GM10266 (cell line): ENCODE results near the gene ATP6V0C.
A peak's percentile ranks its signal among the peaks of the same experiment; 100 is the strongest.
"Not testable (repeated sequence)": the region's sequence is repeated elsewhere in the genome, so short reads cannot be mapped to it uniquely, and the experiment has no call there.

Experiments used
- DNase-seq: peaks from one replicate; pipeline ENCODE4 v3.0.0; 2012; ENCODE audit errors: extremely low spot score
- TF ChIP-seq, protein P1 (sequence below): IDR thresholded peaks from 2 replicates; pipeline ENCODE4 v1.5.1; 2012; ENCODE audit warnings: mild to moderate bottlenecking, low read depth; ENCODE audit not compliant: control insufficient read depth, insufficient read depth; ENCODE audit errors: missing control alignments

ATP6V0C gene

DNA sequence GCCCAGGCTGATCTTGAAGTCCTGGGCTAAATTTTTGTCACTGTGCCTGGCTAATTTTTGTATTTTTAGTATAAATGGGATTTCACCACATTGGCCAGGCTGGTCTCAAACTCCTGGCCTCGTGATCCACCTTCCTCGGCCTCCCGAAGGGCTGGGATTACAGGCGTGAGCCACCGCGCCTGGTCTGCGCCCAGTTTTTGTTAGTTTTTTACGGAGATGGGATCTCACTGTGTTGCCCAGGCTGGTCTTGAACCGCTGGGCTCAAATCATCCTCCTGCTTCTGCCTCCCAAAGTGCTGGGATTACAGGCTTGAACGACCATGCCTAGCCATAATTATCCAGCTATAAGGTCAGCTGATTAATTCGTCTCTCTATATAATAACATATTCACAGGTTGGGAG lies 20.2 kb downstream of the ATP6V0C start:
- DNase-seq: no peak
- TF ChIP-seq, protein P1, sequence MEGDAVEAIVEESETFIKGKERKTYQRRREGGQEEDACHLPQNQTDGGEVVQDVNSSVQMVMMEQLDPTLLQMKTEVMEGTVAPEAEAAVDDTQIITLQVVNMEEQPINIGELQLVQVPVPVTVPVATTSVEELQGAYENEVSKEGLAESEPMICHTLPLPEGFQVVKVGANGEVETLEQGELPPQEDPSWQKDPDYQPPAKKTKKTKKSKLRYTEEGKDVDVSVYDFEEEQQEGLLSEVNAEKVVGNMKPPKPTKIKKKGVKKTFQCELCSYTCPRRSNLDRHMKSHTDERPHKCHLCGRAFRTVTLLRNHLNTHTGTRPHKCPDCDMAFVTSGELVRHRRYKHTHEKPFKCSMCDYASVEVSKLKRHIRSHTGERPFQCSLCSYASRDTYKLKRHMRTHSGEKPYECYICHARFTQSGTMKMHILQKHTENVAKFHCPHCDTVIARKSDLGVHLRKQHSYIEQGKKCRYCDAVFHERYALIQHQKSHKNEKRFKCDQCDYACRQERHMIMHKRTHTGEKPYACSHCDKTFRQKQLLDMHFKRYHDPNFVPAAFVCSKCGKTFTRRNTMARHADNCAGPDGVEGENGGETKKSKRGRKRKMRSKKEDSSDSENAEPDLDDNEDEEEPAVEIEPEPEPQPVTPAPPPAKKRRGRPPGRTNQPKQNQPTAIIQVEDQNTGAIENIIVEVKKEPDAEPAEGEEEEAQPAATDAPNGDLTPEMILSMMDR: no peak

DNA sequence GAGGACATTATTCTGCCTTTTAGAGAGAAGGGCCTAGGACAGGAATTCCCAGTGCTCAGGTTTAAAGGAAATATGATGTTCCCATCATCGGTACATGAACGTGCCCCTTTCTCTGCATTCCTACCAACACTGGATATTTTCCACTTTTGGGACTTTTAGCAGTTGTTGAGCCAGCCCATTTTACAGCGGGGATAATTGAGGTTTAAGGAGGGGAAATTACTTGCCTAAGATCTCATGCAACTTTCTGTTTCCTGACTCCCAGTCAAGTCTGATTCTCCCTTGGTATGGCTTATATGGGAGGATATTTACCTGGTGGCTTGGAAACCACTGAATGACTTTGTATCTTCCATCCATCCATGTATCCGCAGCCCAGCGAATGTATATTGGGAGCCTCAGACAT lies 20.6 kb downstream of the ATP6V0C start:
- DNase-seq: not testable (repeated sequence)

DNA sequence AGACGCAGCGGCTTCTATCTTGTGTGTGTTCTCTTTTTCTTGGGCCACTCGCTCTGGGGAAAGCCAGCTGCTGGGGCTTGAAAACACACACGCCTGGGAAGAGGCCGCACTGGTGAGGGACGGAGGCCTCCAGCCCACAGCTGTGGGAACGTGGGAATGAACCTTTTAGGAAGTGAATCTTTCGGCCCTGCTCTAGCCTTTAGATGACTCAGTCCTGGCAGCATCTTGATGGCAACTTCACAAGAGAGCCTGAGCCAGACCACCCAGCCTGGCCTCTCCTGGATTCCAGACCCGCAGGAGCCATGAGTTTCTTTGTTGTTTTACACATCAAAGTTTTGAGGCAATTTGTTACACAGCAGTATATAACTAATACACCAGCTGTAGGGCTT lies 21.9 kb downstream of the ATP6V0C start:
- DNase-seq: no peak
- TF ChIP-seq, protein P1: no peak

DNA sequence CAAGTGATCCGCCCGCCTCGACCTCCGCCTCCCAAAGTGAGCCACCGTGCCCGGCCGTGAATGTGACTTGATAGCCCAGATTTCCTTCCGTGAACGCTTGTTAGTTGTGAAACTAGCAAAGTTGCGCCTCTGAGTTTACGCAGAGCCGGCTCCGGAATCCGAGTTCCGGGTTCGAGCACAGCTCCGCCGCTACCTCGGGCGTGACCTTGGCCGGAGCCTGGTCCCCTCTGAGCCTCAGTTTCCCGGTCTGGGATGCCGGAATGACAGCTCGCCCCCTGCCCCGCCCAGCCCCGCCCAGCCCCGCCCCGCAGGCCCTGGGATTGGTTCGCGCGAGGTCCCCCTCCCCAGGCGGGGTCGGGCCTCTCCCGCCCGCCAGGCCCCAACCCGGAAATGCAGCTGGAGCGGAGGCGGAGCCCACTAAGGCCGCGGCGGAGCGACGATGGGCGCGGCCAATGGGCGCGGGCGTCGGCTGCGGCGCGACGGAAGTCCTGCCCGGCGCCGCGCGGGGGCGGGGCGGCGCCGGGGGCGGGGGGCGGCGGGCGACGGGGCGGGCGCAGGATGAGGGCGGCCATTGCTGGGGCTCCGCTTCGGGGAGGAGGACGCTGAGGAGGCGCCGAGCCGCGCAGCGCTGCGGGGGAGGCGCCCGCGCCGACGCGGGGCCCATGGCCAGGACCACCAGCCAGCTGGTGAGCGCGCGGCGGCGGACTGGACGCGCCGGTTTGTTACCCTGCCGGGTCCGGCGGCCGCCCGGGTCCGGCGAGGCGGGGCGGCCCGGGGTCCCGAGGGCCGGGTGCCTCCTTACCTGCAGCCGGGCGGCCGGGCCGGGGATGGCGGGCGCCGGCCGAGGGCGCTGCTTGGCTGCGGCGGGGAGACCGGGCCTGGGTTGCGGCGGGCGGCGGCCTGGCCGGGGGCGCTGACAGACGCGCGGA lies 24.0 kb downstream of the ATP6V0C start, which contains the start of gene PDPK1:
TSS of gene PDPK1 (plus strand) at position 571 of the 929 bp plus-strand sequence. CDS start at position 663, 92 bp downstream.
- TF ChIP-seq, protein P1: no peak
- peak; percentile 98 for DNase-seq

DNA sequence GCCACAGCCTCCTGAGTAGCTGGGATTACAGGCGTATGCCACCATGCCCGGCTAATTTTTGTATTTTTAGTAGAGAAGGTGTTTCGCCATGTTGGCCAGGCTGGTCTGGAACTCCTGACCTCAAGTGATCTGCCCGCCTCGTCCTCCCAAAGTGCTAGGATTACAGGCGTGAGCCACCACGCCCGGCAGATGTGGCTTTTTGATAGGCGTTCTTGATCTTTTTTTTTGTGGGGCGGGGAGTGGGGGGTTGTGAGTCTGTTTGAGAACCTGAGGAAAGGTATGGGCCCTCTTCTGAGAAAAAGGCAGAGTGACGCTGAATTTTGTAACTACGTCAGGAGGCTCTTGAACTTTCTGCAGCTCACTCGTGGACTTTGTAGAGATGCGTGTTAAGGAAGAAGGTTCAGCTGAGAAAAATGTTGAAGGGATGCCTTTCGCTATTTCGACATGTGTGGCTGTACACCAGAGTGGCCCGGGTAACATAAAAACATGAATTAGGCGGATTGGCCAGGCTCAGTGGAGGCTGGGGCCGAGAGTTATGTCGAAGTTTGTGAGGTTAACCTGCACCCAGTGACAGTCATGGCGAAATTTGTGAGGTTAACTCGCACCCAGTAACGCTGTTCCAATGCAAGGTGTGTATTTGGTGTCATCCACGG lies 25.6 kb downstream of the ATP6V0C start:
- DNase-seq: not testable (repeated sequence)

DNA sequence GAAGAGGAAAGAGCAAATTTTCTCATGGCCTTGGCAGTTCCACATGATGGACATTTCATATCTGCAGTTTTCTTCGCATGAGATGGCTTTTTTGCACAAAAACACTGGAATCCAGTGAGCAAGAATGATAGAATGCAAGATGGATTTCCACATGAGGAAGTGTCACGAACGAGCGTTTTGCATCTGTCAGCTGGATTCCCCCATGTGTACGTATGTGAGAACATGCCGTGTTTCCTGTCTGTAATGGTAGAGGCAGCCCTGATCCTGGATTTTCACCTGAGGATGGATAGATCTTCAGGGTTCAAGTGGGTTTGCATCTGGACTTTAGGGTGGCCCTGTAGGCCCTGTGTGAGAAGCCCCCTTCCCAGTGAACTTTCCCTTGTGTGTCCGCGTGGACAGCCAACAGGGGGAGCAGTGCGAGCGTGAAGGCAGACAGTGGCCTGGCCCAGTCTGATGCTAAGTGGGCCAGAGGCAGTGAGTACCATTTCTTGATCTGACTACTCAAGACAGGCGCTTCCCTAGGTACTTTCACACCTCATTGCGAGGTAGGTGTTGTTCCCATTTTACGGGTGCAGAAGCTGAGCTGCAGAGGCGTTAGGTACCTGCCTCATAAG lies 26.2 kb downstream of the ATP6V0C start:
- TF ChIP-seq, protein P1: peak; percentile 61
- DNase-seq: not testable (repeated sequence)

DNA sequence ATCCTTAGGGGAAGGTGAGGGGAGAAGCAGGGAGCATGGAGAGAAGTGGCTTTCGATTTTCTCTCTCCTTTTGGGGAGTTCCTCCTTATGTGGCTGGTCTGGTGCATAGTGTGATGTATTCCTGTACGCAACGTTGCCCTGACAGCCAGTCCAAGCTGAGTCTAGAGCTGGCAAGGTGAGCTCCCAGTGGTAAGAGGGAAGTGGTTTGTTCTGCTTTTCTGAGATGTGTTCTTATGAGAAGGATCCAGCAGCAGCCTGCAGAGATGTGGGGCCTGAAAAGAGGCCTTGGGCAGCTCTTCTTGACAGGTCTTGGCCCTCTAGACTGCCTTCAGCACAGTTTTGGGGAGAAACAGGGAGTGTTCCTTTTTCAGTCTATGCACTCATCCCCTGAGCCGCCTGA lies 27.2 kb downstream of the ATP6V0C start:
- DNase-seq: not testable (repeated sequence)

DNA sequence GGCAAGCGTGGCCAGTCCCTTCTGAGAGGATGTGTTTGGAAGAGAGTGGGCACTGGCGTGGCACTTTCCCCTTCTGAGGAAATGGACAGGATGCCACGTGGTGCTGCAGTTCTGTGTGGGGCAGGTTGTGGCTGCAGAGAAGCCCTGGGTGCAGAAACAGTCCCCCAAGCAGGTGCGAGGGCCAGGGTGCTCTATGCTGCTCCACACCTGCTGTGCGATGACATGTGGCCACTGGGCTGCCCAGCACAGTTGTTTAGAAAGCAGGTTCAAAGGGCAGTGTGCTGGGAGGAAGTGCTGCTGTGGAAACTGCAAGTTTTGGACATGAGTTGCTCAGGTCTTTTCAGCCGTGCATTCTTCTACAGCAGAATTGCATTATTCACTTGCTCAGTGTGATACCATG lies 27.7 kb downstream of the ATP6V0C start:
- DNase-seq: not testable (repeated sequence)

DNA sequence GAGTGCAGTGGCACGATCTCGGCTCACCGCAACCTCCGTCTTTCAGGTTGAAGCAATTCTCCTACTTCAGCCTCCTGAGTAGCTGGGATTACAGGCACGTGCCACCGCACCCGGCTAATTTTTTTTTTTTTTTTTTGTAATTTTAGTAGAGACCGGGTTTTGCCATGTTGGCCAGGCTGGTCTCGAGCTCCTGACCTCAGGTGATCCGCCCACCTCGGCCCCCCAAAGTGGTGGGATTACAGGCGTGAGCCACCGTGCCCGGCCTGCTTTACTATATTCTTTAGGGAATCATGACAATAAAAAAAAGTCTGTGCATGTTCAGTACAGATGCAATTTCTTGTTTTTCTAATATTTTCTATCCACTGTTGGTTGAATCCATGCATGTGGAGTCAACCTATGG lies 30.0 kb downstream of the ATP6V0C start:
- not testable (repeated sequence) for DNase-seq

DNA sequence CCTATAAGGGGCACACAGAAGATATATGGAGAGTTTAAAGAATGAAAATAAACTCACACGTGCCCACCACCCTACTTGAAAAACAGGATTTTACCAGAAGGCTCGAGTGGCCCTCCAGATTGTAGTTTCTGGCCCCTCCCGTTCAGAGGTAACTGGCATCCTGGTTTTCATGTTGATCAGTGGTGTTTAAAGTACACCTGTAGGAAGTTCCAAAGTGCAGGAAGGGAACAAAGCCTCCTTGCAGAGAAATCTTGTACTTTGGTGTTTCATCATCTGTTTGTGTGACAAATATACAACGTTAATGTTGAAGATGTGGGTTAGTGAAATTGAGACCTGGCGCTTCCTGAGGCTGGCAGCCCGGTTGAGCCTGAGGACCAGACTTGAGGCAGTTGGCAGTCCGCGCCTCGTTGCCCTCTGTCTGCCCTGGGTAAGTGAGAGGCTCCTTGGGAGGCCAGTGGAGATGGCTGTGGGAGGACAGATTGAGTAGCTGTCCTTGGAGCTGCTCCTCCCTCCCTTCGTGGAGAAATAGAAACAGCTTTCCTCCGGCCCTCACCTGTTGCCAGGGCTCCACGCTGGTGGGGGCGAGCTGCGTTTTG lies 36.6 kb downstream of the ATP6V0C start:
- DNase-seq: not testable (repeated sequence)

DNA sequence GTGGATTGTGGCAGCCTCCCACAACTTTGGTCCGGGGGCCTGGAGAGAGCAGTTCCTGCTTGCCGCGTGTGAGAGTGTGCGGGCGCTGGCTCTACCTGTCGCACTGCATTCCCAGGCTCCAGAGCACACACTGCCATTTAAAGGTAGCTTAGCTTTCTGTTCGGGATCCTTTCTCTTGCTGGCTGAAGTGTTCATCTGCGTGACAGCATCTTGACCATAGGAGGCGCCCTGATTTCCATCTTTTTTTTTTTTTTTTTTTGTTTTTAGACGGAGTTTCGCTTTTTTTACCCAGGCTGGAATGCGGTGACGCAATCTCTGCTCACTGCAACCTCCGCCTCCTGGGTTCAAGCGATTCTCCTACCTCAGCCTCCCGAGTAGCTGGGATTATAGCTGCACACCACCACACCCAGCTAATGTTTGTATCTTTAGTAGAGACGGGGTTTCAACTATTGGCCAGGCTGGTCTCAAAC lies 37.7 kb downstream of the ATP6V0C start:
- DNase-seq: not testable (repeated sequence)

DNA sequence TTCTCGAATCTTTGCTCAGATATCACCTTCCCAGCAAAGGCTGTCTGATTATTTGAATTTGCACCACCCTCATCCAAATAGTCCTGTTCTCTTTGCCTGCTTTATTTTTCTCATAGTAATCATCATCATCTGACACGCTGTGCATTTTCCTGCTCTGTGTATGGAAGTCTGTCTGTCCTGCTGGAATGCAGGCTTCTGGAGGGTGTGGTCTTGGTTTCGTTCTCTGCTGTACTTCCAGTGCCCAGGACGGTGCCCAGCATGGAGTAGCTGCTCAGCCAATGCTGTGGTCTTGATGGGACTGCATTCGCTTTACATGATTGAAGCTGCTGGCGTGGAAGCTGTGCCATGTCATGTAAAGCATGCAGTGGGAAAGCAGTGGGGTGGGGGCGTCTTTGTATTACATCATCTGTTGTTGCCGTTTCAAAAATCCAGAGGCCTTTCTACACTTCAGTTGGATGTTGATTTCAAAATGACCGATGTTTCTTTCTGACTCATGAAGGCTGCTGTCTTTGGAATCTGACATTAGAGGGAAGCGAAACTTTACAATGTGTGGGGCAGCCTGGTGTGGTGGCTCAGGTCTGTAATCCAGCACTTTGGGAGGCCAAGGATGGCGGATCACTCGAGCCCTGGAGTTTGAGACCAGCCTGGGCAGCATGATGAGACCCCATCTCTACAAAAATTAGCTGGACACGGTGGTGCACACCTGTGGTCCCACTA lies 41.1 kb downstream of the ATP6V0C start:
- not testable (repeated sequence) for DNase-seq

DNA sequence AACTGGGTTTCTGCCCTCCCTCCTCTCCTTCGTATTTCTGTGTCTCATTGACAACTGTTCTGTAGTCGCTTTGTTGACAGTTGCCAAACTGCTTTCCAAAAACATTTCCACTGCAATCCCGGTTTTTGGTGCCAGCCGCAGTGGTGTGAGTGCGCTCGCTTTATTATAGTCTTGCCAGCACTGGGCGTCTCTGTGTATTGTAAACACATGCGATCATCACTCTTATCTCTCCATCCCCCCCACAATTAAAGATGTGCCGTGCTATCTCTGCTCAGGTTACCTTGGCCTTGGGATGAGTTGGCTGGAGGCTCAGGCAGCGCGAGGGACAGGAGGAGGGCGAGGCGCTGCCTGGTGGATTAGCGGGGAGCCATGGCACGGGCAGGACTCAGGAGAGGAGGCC lies 43.4 kb downstream of the ATP6V0C start:
- not testable (repeated sequence) for DNase-seq
